Endothelial cell (in vitro differentiated cells): ENCODE measurements around the gene GPR27. TPM values are rescaled to one million over a fixed set of nuclear protein-coding genes. Genes with fewer than 3 reads are reported as not detected.

ENCODE experiments used
- DNase-seq: peaks from one replicate; pipeline ENCODE4 v3.0.0; 2021; ENCODE audit warnings: low spot score
- H3K27ac Mint-ChIP-seq: one replicate; pipeline ENCODE4 v1.8.0; 2021; ENCODE audit warnings: mixed read lengths, inconsistent platforms; ENCODE audit not compliant: unreplicated experiment
- H3K27me3 Mint-ChIP-seq: one replicate; pipeline ENCODE4 v1.8.0; 2021; ENCODE audit warnings: mild to moderate bottlenecking, moderate library complexity, mixed read lengths, inconsistent platforms; ENCODE audit not compliant: unreplicated experiment
- H3K36me3 Mint-ChIP-seq: one replicate; pipeline ENCODE4 v1.8.0; 2021; ENCODE audit warnings: mild to moderate bottlenecking, low read depth, mixed read lengths, inconsistent platforms; ENCODE audit not compliant: unreplicated experiment
- H3K4me1 Mint-ChIP-seq: one replicate; pipeline ENCODE4 v1.8.0; 2021; ENCODE audit warnings: mild to moderate bottlenecking, mixed read lengths, inconsistent platforms; ENCODE audit not compliant: unreplicated experiment
- H3K4me3 Mint-ChIP-seq: one replicate; pipeline ENCODE4 v1.8.0; 2021; ENCODE audit warnings: mild to moderate bottlenecking, mixed read lengths, inconsistent platforms; ENCODE audit not compliant: unreplicated experiment
- H3K9me3 Mint-ChIP-seq: one replicate; pipeline ENCODE4 v1.8.0; 2021; ENCODE audit warnings: mixed read lengths, inconsistent platforms; ENCODE audit not compliant: unreplicated experiment
- CTCF ChIP-seq: fragments of 200-600 bp; sonication (generic); IDR thresholded peaks from one replicate; pipeline ENCODE4 v1.5.0; 2021; ENCODE audit warnings: antibody characterized with exemption; ENCODE audit not compliant: unreplicated experiment
- total RNA-seq: library from RNA; stranded (reverse); fragmentation: NEBNext Ultra II Directional; extraction: Animal tissue kit (Norgen Biotek cat#: 25700); gene quantifications from one replicate; pipeline ENCODE4 v1.2.1, GENCODE V29; 2021; ENCODE audit not compliant: unreplicated experiment

Gene GPR27
- total RNA-seq, 1 donor from 2014 or later: 0.80 TPM

- no peaks in the 10 kb centered on the region for H3K27me3 Mint-ChIP-seq
- no peaks in the 10 kb centered on the region for H3K9me3 Mint-ChIP-seq
- no peak for TF ChIP-seq CTCF
- no peaks in the 10 kb centered on the region for H3K4me1 Mint-ChIP-seq
- H3K4me3 Mint-ChIP-seq: no peak overlapping the region
- DNase-seq: no peak
- peaks cover 4% of the 10 kb centered on the region for H3K36me3 Mint-ChIP-seq
- no peak overlapping the region for H3K27ac Mint-ChIP-seq
Observed at GRCh38 chr3:71744738-71745137, 8.9 kb upstream of the GPR27 start.

GRCh38 chr3:71751602-71752001 is 2.1 kb upstream of the GPR27 start:
- H3K4me3 Mint-ChIP-seq: no peak overlapping the region
- H3K9me3 Mint-ChIP-seq: no peaks in the 10 kb centered on the region
- TF ChIP-seq CTCF: no peak
- no peak overlapping the region for H3K27ac Mint-ChIP-seq
- peaks cover 19% of the 10 kb centered on the region for H3K27me3 Mint-ChIP-seq
- peaks cover 16% of the 10 kb centered on the region for H3K36me3 Mint-ChIP-seq
- H3K4me1 Mint-ChIP-seq: peaks cover 3% of the 10 kb centered on the region
- no peak for DNase-seq

GRCh38 chr3:71752831-71753700 is 589 bp upstream of the GPR27 start:
- H3K36me3 Mint-ChIP-seq: peaks cover 16% of the 10 kb centered on the region
- peaks cover 3% of the 10 kb centered on the region for H3K4me1 Mint-ChIP-seq
- peaks cover 19% of the 10 kb centered on the region for H3K27me3 Mint-ChIP-seq
- no peak for TF ChIP-seq CTCF
- peak; percentile 14 for DNase-seq
- no peak overlapping the region for H3K27ac Mint-ChIP-seq
- H3K9me3 Mint-ChIP-seq: no peaks in the 10 kb centered on the region
- peak overlapping the region; percentile 79 for H3K4me3 Mint-ChIP-seq

GRCh38 chr3:71754610-71755253 is 1.1 kb downstream of the GPR27 start:
- peaks cover 21% of the 10 kb centered on the region for H3K27me3 Mint-ChIP-seq
- peak overlapping the region; percentile 52 for H3K27ac Mint-ChIP-seq
- DNase-seq: no peak
- H3K4me3 Mint-ChIP-seq: peak overlapping the region; percentile 90
- peaks cover 16% of the 10 kb centered on the region for H3K36me3 Mint-ChIP-seq
- H3K9me3 Mint-ChIP-seq: no peaks in the 10 kb centered on the region
- TF ChIP-seq CTCF: no peak
- H3K4me1 Mint-ChIP-seq: peaks cover 3% of the 10 kb centered on the region

- H3K4me1 Mint-ChIP-seq: peaks cover 3% of the 10 kb centered on the region
- no peak for DNase-seq
- no peak overlapping the region for H3K4me3 Mint-ChIP-seq
- peaks cover 8% of the 10 kb centered on the region for H3K36me3 Mint-ChIP-seq
- H3K9me3 Mint-ChIP-seq: no peaks in the 10 kb centered on the region
- H3K27me3 Mint-ChIP-seq: peaks cover 9% of the 10 kb centered on the region
- TF ChIP-seq CTCF: no peak
- no peak overlapping the region for H3K27ac Mint-ChIP-seq
Observed at GRCh38 chr3:71758091-71758490, 4.4 kb downstream of the GPR27 start.
